HEK293 (cell line): ENCODE results near the gene USP35.

Source experiments
- ZFP3 ChIP-seq: fragments of 450-650 bp; formaldehyde crosslinking; IDR thresholded peaks from 2 replicates; pipeline ENCODE4 v1.5.1; 2016; ENCODE audit warnings: low read depth, missing biosample characterization, missing genetic modification characterization
- ZFP69B ChIP-seq: fragments of 450-650 bp; formaldehyde crosslinking; IDR thresholded peaks from 2 replicates; pipeline ENCODE4 v1.5.1; 2016; ENCODE audit warnings: missing biosample characterization, missing genetic modification characterization
- TF ChIP-seq, protein P1 (sequence below): fragments of 450-650 bp; formaldehyde crosslinking; IDR thresholded peaks from 2 replicates; pipeline ENCODE4 v1.5.1; 2016; ENCODE audit warnings: missing biosample characterization, missing genetic modification characterization

DNA sequence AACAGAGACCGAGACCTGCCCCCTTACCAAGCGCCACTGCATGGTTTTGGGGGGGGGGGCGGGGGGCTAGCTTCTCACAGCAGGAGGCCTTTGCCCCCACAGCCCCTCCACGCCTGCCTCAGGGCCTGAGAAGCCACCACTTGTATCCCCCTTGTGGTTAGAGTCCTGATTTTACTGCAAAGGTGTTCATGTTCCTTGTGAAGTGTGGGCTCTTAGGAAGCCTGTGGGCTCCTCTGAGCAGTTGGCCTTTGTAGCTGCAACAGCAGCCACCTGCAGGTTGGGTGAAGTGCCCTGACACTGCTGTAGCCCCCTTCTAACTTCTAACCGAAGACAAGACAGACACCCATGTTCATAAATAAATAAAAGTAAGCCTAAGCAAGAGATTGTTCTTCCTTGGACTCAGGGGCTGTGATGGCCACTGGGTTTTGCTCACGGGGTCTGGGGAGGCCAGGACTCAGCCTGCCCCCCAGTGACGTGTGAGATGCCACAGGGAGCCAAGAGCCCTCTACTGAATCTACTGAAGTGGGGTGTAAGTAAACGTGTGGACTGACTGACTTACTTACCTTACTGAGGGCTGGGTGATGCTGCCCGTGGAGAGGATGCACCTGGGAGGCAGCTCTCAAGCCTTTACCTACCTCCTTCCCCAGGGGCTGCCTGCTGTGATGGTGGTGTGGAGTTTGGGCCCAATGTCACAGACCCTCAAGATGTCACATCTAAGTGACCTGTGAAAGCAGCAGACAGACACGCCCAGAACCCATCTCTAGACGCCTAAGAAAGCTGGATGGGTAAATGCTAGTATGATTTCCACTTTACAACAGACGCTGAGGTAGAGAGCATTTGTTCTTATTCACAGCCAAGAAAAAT, 25.8 kb downstream of the USP35 start:
- TF ChIP-seq ZFP69B (tag by site-specific recombination) = no peak
- no peak for TF ChIP-seq ZFP3 (tag by site-specific recombination)
- TF ChIP-seq, protein P1, sequence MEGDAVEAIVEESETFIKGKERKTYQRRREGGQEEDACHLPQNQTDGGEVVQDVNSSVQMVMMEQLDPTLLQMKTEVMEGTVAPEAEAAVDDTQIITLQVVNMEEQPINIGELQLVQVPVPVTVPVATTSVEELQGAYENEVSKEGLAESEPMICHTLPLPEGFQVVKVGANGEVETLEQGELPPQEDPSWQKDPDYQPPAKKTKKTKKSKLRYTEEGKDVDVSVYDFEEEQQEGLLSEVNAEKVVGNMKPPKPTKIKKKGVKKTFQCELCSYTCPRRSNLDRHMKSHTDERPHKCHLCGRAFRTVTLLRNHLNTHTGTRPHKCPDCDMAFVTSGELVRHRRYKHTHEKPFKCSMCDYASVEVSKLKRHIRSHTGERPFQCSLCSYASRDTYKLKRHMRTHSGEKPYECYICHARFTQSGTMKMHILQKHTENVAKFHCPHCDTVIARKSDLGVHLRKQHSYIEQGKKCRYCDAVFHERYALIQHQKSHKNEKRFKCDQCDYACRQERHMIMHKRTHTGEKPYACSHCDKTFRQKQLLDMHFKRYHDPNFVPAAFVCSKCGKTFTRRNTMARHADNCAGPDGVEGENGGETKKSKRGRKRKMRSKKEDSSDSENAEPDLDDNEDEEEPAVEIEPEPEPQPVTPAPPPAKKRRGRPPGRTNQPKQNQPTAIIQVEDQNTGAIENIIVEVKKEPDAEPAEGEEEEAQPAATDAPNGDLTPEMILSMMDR = no peak
